HEK293 (cell line): ENCODE results near the gene PKNOX2.

Source experiments
- CTCF ChIA-PET: fragments of 350-600 bp; formaldehyde crosslinking; extraction: SDS; loops from one replicate; lab custom pipeline; 2021; ENCODE audit warnings: antibody characterized with exemption; lab: Yijun Ruan, JAX
- POLR2A ChIA-PET: fragments of 300-600 bp; formaldehyde crosslinking; extraction: SDS; loops from one replicate; lab custom pipeline; 2020; ENCODE audit warnings: antibody characterized with exemption, inconsistent platforms; lab: Yijun Ruan, JAX
- H3K27ac ChIP-seq: fragments of 200-500 bp; sonication (Bioruptor generic); 2 replicates; pipeline ENCODE4 v1.5.1; 2014; ENCODE audit warnings: low read depth, low read length, control low read depth, inconsistent platforms; ENCODE audit errors: extremely low read depth
- H3K36me3 ChIP-seq, 2 experiments: fragments of 200-500 bp in 1 of 2; sonication (Bioruptor generic) in 1 of 2; 1 replicate in 1 of 2; 2 replicates in 1 of 2; pipeline ENCODE4 v1.5.1; 2014 to 2017; ENCODE audit warnings: inconsistent platforms in 2 of 2, low read length in 2 of 2; ENCODE audit not compliant: control insufficient read depth in 2 of 2, insufficient read depth in 1 of 2
- H3K4me1 ChIP-seq: fragments of 200-500 bp; sonication (Bioruptor generic); 2 replicates; pipeline ENCODE4 v1.5.1; 2014; ENCODE audit warnings: mild to moderate bottlenecking, low read length, inconsistent platforms; ENCODE audit not compliant: control insufficient read depth, insufficient read depth
- H3K4me3 ChIP-seq: 2 replicates; pipeline ENCODE4 v1.5.1; 2011; ENCODE audit warnings: low read depth, mild to moderate bottlenecking, control low read depth, low read length, moderate library complexity
- H3K9me3 ChIP-seq: fragments of 200-500 bp; sonication (Bioruptor generic); 2 replicates; pipeline ENCODE4 v1.5.1; 2014; ENCODE audit warnings: low read depth, low read length, inconsistent platforms; ENCODE audit not compliant: control insufficient read depth, insufficient read depth
- GLIS1 ChIP-seq: fragments of 450-650 bp; formaldehyde crosslinking; IDR thresholded peaks from 2 replicates; pipeline ENCODE4 v1.5.1; 2016; ENCODE audit warnings: missing biosample characterization, missing genetic modification characterization
- KLF10 ChIP-seq: fragments of 450-650 bp; IDR thresholded peaks from 2 replicates; pipeline ENCODE4 v1.5.1; 2018; ENCODE audit warnings: missing biosample characterization, mild to moderate bottlenecking, missing genetic modification characterization
- MEIS1 ChIP-seq: sonication (generic); formaldehyde crosslinking; IDR thresholded peaks from 2 replicates; pipeline ENCODE4 v1.8.1; 2022; ENCODE audit warnings: missing genetic modification reagents, mild to moderate bottlenecking, borderline replicate concordance
- PRDM1 ChIP-seq: fragments of 450-650 bp; formaldehyde crosslinking; IDR thresholded peaks from 2 replicates; pipeline ENCODE4; 2016; ENCODE audit warnings: missing biosample characterization, missing genetic modification characterization
- TCF7L2 ChIP-seq: IDR thresholded peaks from 2 replicates; pipeline ENCODE4 v1.6.1; 2011; ENCODE audit warnings: low read depth, mild to moderate bottlenecking, inconsistent platforms, low read length, moderate library complexity, borderline replicate concordance
- ZIC2 ChIP-seq: fragments of 450-650 bp; formaldehyde crosslinking; IDR thresholded peaks from 2 replicates; pipeline ENCODE4 v1.5.1; 2016; ENCODE audit warnings: missing biosample characterization, missing genetic modification characterization
- ZNF221 ChIP-seq: fragments of 450-650 bp; formaldehyde crosslinking; IDR thresholded peaks from 2 replicates; pipeline ENCODE4 v1.5.1; 2017; ENCODE audit warnings: missing biosample characterization, missing genetic modification characterization, borderline replicate concordance
- ZNF24 ChIP-seq: fragments of 450-650 bp; formaldehyde crosslinking; IDR thresholded peaks from 2 replicates; pipeline ENCODE4 v1.5.1; 2016; ENCODE audit warnings: missing biosample characterization, missing genetic modification characterization
- ZNF341 ChIP-seq: fragments of 450-650 bp; formaldehyde crosslinking; IDR thresholded peaks from 2 replicates; pipeline ENCODE4; 2016; ENCODE audit warnings: low read depth, missing biosample characterization, missing genetic modification characterization
- ZNF366 ChIP-seq: fragments of 450-650 bp; formaldehyde crosslinking; conservative IDR thresholded peaks from 2 replicates; pipeline ENCODE4 v1.5.1; 2016; ENCODE audit warnings: missing biosample characterization, missing genetic modification characterization
- TF ChIP-seq, protein P1 (sequence below): fragments of 450-650 bp; formaldehyde crosslinking; IDR thresholded peaks from 2 replicates; pipeline ENCODE4 v1.5.1; 2016; ENCODE audit warnings: missing biosample characterization, missing genetic modification characterization
- TF ChIP-seq, protein P2 (sequence below): fragments of 450-650 bp; formaldehyde crosslinking; IDR thresholded peaks from 2 replicates; pipeline ENCODE4; 2016; ENCODE audit warnings: missing biosample characterization, missing genetic modification characterization
- TF ChIP-seq, protein P3 (sequence below): fragments of 450-650 bp; formaldehyde crosslinking; IDR thresholded peaks from 2 replicates; pipeline ENCODE4 v1.5.1; 2016; ENCODE audit warnings: missing biosample characterization, missing genetic modification characterization

The PKNOX2 gene

DNA sequence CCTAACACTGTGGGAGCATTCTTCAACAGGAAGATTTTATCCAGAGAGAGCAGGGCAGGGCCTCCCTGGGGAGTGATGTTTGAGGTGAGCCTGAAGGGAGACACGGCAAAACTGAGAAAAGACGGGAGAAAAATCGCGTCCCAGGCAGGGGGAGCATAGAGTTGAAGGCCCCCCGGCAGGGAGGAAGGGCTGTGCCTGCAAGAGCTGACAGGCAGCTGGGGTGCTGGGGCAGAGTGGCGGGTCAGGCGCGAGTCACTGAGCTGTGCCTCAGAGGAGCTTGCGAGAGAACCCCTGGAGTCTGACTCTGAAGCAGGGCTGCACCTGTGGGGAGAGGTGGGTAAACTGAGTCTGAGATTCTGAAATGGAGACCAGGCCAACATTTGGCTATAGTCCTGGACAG, 14.8 kb downstream of the PKNOX2 start:
- POLR2A ChIA-PET: no interaction called here
- Histone ChIP-seq H3K9me3 (no peaks in the 10 kb centered on the region), H3K27ac (no peak overlapping the region), H3K4me1 (peaks cover 7% of the 10 kb centered on the region; the same call in 1 of the 2 replicates), H3K36me3 (peaks cover 0 to 4% of the 10 kb centered on the region in 2 experiments; a peak in 1 of 3 replicates), H3K4me3 (no peak overlapping the region)
- CTCF ChIA-PET: interaction anchor here (1.0 kb wide), 1 partner anchor 226 kb away, joined by 3 read pairs; no protein-coding TSS in a partner anchor
- no peak for TF ChIP-seq ZNF366 (tag by site-specific recombination)
- TF ChIP-seq ZIC2: peak; percentile 39
- TF ChIP-seq ZNF341 (tag by site-specific recombination): peak; percentile 53
- TF ChIP-seq GLIS1 (tag by site-specific recombination): peak; percentile 74

GRCh38 chr11:125179895-125180294, 15.3 kb downstream of the PKNOX2 start:
- ChIA-PET POLR2A (no interaction called here), CTCF (interaction anchor here (1.0 kb wide), 1 partner anchor 225 kb away, joined by 3 read pairs; no protein-coding TSS in a partner anchor)
- H3K4me3 ChIP-seq: no peak overlapping the region

DNA sequence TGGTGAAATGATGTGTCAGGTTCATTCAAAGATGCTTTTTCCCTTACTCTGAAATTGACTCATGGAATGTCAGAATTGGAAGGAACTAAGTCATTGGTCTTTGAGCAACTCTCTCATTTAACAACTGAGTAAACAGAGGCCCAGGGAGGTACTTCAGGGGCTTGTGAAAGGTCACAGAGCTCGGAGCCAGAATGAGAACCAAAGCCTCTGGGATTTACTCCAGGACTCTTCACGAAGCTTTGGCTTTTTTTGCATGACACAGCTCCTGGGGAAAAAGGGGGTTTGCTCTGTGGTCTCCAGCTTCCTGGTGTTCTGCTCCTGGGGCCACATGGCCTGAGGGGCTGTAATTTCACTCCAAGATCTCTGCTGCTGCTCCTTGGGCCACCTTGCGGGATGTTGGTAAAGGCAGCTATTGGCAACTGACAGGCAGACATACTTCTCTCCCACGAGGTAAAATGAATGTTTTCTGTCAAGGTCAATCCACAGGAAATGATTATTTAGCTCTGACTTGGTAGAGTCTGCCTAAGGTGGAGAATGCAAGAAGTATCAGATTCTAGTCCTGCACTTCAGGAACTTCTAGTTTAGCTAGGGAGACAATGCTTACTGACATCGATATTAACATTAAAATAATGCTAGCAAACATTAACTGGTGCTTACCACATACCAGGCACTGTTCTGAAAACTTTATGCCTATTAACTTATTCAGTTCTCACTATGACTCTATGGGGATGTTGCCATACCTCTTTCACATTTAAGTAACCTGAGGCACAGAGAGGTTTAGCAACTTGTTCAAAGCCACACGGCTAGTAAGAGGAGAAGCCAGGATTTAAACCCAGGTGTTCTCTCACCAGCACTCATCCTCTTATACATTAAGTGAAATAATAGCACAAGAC, 16.1 kb downstream of the PKNOX2 start:
- Histone ChIP-seq H3K4me1 (peaks cover 7% of the 10 kb centered on the region; the same call in 1 of the 2 replicates), H3K36me3 (peaks cover 0 to 10% of the 10 kb centered on the region in 2 experiments; a peak in 1 of 3 replicates), H3K27ac (no peak overlapping the region), H3K9me3 (no peaks in the 10 kb centered on the region), H3K4me3 (no peak overlapping the region)
- no peak for TF ChIP-seq TCF7L2
- 0 out of 2 replicates have a peak, but pooled peaks have one; percentile 1 for TF ChIP-seq PRDM1 (tag by site-specific recombination)
- 0 out of 2 replicates have a peak, but pooled peaks have one; percentile 6 for TF ChIP-seq GLIS1 (tag by site-specific recombination)
- peak; percentile 17; the same call in 1 of the 2 replicates for TF ChIP-seq ZIC2
- CTCF ChIA-PET: no interaction called here
- POLR2A ChIA-PET: interaction anchor here (0.5 kb wide), 1 partner anchor 223 kb away, joined by 3 read pairs; no protein-coding TSS in a partner anchor

More at GRCh38 chr11:125179895-125180294, 15.3 kb downstream of the PKNOX2 start:
- Histone ChIP-seq H3K27ac (no peak overlapping the region), H3K9me3 (no peaks in the 10 kb centered on the region), H3K36me3 (peaks cover 0 to 8% of the 10 kb centered on the region in 2 experiments; a peak in 1 of 3 replicates)
- TF ChIP-seq MEIS1 (CRISPR knock-in tag) (no peak), KLF10 (tag by site-specific recombination) (no peak), ZNF24 (tag by site-specific recombination) (no peak), PRDM1 (tag by site-specific recombination) (0 out of 2 replicates have a peak, but pooled peaks have one; percentile 6), ZNF221 (tag by site-specific recombination) (no peak)
- TF ChIP-seq, protein P1, sequence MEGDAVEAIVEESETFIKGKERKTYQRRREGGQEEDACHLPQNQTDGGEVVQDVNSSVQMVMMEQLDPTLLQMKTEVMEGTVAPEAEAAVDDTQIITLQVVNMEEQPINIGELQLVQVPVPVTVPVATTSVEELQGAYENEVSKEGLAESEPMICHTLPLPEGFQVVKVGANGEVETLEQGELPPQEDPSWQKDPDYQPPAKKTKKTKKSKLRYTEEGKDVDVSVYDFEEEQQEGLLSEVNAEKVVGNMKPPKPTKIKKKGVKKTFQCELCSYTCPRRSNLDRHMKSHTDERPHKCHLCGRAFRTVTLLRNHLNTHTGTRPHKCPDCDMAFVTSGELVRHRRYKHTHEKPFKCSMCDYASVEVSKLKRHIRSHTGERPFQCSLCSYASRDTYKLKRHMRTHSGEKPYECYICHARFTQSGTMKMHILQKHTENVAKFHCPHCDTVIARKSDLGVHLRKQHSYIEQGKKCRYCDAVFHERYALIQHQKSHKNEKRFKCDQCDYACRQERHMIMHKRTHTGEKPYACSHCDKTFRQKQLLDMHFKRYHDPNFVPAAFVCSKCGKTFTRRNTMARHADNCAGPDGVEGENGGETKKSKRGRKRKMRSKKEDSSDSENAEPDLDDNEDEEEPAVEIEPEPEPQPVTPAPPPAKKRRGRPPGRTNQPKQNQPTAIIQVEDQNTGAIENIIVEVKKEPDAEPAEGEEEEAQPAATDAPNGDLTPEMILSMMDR (tag by site-specific recombination): no peak
- TF ChIP-seq, protein P2, sequence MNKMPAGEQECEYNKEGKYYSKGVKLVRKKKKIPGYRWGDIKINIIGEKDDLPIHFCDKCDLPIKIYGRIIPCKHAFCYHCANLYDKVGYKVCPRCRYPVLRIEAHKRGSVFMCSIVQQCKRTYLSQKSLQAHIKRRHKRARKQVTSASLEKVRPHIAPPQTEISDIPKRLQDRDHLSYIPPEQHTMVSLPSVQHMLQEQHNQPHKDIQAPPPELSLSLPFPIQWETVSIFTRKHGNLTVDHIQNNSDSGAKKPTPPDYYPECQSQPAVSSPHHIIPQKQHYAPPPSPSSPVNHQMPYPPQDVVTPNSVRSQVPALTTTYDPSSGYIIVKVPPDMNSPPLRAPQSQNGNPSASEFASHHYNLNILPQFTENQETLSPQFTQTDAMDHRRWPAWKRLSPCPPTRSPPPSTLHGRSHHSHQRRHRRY (tag by site-specific recombination): no peak
- TF ChIP-seq, protein P3, sequence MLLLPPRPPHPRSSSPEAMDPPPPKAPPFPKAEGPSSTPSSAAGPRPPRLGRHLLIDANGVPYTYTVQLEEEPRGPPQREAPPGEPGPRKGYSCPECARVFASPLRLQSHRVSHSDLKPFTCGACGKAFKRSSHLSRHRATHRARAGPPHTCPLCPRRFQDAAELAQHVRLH: no peak
- TF ChIP-seq, all 188 proteins: peak for 1
- H3K4me1 ChIP-seq: peaks cover 7% of the 10 kb centered on the region; the same call in 1 of the 2 replicates
